Hematopoietic multipotent progenitor cell (in vitro differentiated cells): ENCODE data around the gene RPL22. TPM values are rescaled to one million over a fixed set of nuclear protein-coding genes. Genes with fewer than 3 reads are reported as not detected.
A peak's percentile ranks its signal among the peaks of the same experiment; 100 is the strongest.

Source experiments
- DNase-seq, 3 donors: peaks; one replicate each; pipeline ENCODE4 v3.0.0-alpha.2; 2011 to 2015; ENCODE audit warnings: low read depth in 2 of 3, low spot score in 2 of 3
- total RNA-seq: library from RNA; depleted of rRNA; stranded (reverse); fragments of >200 nt; gene quantifications from one replicate; pipeline ENCODE4 v1.2.3, GENCODE V29; 2012

RPL22 gene
- total RNA-seq, 1 donor: 68.1 TPM

- no peak for DNase-seq
These were observed 21.6 kb downstream of the RPL22 start for GRCh38 chr1:6177681-6178380.

- no peak for DNase-seq
These were observed 22.6 kb downstream of the RPL22 start for GRCh38 chr1:6176779-6177178.

DNA sequence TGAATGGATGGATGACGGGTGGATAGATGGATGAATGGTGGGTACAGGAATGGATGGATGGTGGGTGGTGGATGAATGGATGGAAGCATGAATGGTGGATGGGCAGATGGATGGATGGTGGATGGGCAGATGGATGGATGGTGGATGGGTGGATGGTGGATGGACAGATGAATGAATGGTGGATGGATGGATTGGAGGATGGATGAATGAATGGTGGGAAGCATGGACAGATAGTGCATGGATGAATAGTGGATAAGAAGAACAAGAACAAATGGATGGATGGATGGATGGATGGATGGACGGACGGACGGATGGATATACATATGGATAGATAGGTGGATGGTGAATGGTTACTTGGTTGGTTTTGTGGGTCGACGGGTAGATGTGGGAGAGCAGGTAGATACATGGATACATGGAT is 24.0 kb downstream of the RPL22 start:
- DNase-seq: no peak

DNA sequence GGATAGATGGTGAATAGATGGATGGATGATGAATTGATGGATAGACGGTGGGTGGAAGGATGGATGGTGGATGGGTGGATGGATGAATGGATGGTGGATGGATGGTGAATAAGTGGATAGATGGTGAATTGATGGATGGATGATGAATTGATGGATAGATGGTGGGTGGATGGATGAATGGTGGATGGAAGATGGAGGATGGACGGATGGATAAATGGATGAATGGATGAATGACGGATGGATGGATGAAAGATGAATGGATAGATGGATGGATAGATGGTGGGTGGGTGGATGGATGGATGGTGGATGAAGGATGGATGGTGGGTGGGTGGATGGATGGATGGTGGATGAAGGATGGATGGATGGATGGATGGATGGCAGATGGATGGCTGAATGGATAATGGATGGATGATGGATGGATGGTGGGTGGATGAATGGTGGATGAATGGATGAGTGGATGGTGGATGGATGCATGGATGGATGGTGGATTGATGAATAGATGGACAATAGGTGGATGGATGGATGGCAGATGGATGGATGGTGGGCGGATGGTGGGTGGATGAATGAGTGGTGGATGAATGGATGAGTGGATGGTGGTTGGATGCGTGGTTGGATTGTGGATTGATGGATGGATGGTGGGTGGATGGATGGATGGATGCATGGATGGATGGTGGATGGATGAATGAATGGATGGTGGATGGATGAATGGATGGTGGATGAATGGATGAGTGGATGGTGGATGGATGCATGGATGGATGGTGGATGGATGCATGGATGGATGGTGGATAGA is 24.6 kb downstream of the RPL22 start:
- DNase-seq: no peak

- DNase-seq: no peak
These were observed 26.8 kb downstream of the RPL22 start for GRCh38 chr1:6172549-6172948.

DNA sequence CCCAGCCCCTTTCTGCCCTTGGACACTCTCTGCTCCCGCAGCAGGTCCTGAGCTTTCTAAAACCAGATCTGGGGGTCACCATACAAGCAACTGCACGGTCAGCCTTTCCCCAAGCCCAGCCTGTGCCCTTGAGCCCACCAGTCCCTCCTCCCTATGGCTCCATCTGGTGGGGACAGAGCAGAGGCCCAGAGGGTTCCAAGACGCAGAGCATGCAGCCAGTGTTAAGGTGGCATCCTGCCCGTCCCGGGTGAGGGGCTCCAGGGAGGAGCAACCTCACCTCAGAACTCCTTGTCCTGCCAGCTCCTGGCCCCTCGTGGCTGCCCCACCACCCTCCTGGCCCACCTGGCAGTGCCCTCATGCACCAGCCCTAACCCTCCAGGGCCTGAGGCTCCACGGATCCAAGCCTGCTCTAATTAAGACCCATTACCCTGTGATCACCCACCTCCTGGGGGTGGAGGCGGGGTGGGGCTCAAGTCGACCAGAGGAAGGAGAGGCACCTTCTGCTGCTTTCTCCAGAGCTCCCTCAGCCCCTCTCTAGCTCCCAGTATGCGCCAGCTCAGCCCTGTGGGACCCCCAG is 27.8 kb downstream of the RPL22 start:
- peak in 2 of 3 donors; percentile 45 to 66 for DNase-seq

DNA sequence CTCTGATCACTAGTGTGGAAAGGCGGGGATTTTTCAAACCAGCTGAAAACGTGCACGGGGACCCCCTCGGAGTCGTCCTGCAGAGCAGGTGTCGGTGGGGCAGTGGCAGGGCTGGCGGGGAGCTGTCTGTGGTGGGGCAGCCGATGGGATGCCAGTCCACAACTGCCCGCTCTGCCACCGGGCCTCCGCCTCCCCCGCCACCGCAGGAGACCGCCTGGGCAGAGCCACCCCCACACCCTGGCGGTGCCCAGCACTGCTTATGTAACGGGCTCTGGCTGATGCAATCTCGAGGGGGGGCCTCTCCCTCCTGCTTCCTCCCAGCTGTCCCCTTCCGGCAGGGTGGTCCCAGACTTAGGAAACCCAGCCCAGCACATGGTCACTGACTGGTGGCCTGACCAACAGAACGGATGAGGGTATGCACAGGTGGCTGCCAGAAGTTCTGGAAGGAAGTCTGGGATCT is 28.6 kb downstream of the RPL22 start:
- no peak for DNase-seq

DNA sequence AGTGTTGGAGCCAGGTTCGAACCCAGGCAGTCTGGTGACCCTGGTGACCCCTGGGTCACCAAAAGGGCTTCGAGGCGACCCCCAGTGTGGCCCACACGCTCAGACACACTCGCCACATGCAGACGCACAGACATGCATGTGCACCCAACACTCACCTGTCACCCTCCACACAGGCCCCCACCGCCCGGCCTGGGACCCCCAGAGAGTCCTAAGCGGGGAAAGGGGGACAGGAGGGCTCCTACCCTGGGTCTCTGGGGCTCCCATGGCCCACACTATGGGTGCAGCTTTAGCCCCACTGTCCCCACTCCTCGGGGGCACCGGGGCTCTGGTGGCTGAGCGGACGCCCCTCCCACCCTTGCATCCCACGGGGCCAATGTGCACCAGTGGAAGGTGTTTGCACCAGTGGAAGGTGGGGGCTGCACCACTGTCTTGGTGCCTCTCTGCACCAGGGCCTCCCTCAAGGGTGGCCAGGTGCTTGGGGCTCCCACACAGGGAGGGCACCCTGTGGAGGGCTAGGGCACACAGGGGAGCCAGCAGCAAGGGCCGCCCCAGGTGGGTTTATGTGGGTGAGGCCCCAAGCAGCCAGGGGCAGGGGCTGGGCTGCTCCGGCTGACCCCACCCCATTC is 29.2 kb downstream of the RPL22 start:
- DNase-seq: no peak

- DNase-seq: no peak
These were observed 30.3 kb downstream of the RPL22 start for GRCh38 chr1:6168947-6169586.

- DNase-seq: no peak
These were observed 31.7 kb downstream of the RPL22 start for GRCh38 chr1:6167391-6168303.

- DNase-seq: no peak
These were observed 32.6 kb downstream of the RPL22 start for GRCh38 chr1:6166655-6167390.

GRCh38 chr1:6166221-6166620 is 33.2 kb downstream of the RPL22 start:
- no peak for DNase-seq

DNA sequence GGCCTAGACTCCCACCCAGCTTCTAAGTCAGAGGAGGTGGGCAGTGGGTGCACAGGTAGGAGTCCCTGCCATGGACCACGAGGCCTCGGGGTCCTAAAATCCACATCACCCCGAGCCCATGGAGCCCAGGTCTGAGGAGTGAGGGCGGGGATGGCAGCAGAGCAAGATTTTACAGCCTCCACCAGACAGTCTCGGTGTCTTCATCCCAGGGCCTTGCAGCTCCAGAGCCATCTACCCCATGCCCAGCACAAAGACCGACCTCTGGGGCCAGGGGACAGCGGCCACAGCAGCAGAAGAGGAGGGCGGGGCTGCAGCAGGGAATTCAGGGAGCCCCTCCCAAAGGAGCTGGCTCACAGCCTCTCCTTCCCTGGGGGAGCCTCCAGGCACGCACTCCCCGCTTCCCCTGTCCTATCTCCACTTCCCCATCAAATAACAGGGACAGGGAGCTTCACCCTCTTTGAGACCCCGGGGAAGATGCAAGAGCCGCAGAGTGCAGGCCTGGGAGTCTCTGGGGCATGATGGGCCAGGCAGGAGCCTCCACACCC is 33.9 kb downstream of the RPL22 start:
- no peak for DNase-seq

DNA sequence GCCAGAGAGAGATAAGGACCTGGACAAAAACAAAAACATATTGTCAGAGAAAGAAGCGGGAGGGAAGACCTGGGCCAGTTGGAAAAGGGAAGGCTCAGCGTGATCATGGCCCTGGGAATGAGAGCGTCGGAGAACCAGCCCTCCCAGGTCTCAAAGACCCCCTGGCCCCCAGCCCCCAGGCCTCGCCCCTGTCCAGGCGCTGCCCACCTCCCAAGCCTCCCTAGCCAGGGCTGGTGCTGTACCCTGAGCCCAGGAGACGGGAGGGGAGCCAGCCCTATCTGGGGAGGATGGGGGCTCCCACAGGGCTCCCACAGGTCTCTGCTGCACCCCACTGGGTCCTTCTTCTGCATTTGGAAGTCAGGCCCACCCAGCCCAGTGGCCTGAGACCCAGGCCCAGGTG is 34.4 kb downstream of the RPL22 start:
- DNase-seq: no peak

DNA sequence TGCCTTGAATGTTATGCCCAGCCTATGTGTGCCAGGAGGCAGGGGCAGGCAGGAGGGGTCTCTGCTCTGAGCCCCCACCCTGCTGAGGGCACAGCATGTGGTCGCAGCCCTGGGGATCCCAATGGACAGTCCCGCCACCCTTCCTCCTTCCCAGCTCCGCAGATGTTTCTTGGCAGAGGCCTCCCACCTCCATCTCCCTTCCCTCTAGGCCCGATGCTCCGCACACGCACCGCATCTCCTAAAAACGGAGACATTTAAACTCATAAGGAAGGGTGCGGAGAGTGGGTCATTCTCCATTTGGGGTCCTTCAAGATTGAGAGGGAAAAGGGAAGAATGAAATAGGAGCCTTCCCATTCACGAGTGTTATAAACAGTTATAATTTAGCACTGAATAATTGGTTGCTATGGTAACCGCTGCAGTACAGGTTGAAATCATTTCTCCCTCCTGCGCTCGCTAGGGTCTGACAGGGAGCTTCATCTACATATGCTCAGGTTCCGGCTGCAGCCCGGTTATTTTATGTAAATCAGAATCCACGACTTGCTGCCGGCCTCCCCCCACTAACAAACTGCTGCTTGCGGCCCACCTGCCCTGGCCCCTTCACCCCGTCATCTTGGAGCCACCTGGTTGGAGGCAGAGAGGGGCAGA is 35.3 kb downstream of the RPL22 start:
- no peak for DNase-seq

- DNase-seq: no peak
These were observed 36.0 kb downstream of the RPL22 start for GRCh38 chr1:6163191-6163972.

DNA sequence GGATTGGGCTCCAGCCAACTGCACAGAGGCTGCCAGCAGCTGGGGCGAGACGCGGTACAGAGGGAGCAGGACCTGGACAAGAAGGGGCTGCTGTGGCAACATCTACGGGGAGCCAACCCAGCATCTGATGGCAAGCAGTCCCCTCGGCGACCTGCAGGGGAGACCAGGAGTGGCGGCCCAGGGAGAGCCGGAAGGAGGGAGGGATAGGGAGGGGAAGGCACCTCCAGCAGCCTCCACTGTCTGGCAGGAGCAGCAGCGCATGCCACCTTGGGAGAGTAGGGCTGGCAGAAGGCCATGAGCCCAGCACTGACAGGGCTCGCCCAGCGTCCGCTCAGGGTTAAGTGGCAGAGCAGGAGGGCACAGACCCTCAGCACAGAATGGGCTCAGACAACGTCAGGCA is 36.6 kb downstream of the RPL22 start:
- no peak for DNase-seq

DNA sequence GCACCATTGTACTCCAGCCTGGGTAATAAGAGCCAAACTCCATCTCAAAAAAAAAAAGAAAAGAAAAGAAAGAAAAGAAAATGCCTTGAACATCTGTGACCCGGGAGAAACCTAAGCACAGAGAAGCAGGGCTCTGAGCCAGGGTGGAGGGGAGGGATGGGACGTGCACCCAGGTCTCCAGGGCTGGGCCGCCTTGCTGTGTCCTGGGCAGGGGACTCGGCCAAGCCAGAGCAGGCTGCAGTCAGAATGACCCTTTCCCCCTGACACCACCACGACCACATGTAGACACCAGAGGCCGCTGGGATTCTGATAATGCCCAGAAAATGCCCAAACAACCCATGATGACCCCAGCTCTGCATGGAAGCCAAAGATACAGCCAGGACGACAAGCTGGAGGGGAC is 37.1 kb downstream of the RPL22 start:
- no peak for DNase-seq
